PC-9 (cell line): ENCODE measurements around the gene TMEM207. TPM values are rescaled to one million over a fixed set of nuclear protein-coding genes. Genes with fewer than 3 reads are reported as not detected.

Experiments
- BruUV-seq: library from RNA; stranded (reverse); fragments of 400-500 nt; replicated peaks from 2 replicates; lab custom pipeline; 2021; lab: Mats Ljungman, UMichigan
- CTCF ChIA-PET: fragments of 300-600 bp; sonication (Branson Sonifier 250); formaldehyde crosslinking; loops from one replicate; lab custom pipeline; 2022; ENCODE audit warnings: antibody characterized with exemption; lab: Charles Lee
- POLR2A ChIA-PET: fragments of 300-600 bp; sonication (Branson Sonifier 250); formaldehyde crosslinking; loops from one replicate; lab custom pipeline; 2022; ENCODE audit warnings: antibody characterized with exemption; ENCODE audit not compliant: unreplicated experiment; lab: Charles Lee
- DNase-seq, 2 experiments: peaks; one replicate each; pipeline versions ENCODE4 v3.0.0 to v3.0.0-alpha.2; 2015 to 2022; ENCODE audit warnings: mixed read lengths in 1 of 2
- H2AFZ ChIP-seq: fragments of 200-600 bp; sonication (generic); 2 replicates; pipeline ENCODE4 v1.8.1; 2017; ENCODE audit warnings: antibody characterized with exemption
- H3F3A ChIP-seq: fragments of 200-600 bp; sonication (generic); 2 replicates; pipeline ENCODE4 v1.8.1; 2017; ENCODE audit warnings: antibody characterized with exemption, mild to moderate bottlenecking, low read depth; ENCODE audit not compliant: insufficient read depth
- H3K27ac ChIP-seq: fragments of 200-600 bp; sonication (generic); 2 replicates; pipeline ENCODE4 v1.6.1; 2016; ENCODE audit warnings: mixed run types
- H3K27me3 ChIP-seq: fragments of 200-600 bp; sonication (generic); 2 replicates; pipeline ENCODE4 v1.6.1; 2016; ENCODE audit warnings: low read depth, mixed run types; ENCODE audit not compliant: insufficient read depth
- H3K36me3 ChIP-seq: fragments of 200-600 bp; sonication (generic); 2 replicates; pipeline ENCODE4 v1.6.1; 2016; ENCODE audit warnings: low read depth, mixed run types
- H3K4me1 ChIP-seq: fragments of 200-600 bp; sonication (generic); replicated peaks from 2 replicates; pipeline ENCODE4 v1.6.1; 2016; ENCODE audit warnings: mixed run types; ENCODE audit not compliant: insufficient read depth
- H3K4me2 ChIP-seq: fragments of 200-600 bp; sonication (generic); 2 replicates; pipeline ENCODE4 v1.6.1; 2017; ENCODE audit warnings: mixed run types
- H3K4me3 ChIP-seq: fragments of 200-600 bp; sonication (generic); 2 replicates; pipeline ENCODE4 v1.6.1; 2016; ENCODE audit warnings: mixed run types
- H3K79me2 ChIP-seq: fragments of 200-600 bp; sonication (generic); 2 replicates; pipeline ENCODE4 v1.6.1; 2017; ENCODE audit warnings: low read depth, mixed run types
- H3K9me2 ChIP-seq: fragments of 200-600 bp; sonication (generic); 2 replicates; pipeline ENCODE4 v1.8.1; 2017; ENCODE audit warnings: mild to moderate bottlenecking; ENCODE audit not compliant: insufficient read depth
- H3K9me3 ChIP-seq: fragments of 200-600 bp; sonication (generic); 2 replicates; pipeline ENCODE4 v1.8.1; 2016; ENCODE audit warnings: low read depth; ENCODE audit not compliant: insufficient read depth
- H4K20me1 ChIP-seq: fragments of 200-600 bp; sonication (generic); 2 replicates; pipeline ENCODE4 v1.8.1; 2017; ENCODE audit not compliant: insufficient read depth
- CTCF ChIP-seq: fragments of 200-600 bp; sonication (generic); conservative IDR thresholded peaks from 2 replicates; pipeline ENCODE4 v1.6.1; 2017; ENCODE audit warnings: mixed run types, antibody characterized with exemption, mild to moderate bottlenecking, moderate library complexity
- EZH2 ChIP-seq: fragments of 200-600 bp; sonication (generic); IDR thresholded peaks from 2 replicates; pipeline ENCODE4 v1.8.0; 2017; ENCODE audit warnings: antibody characterized with exemption, low read depth
- intact Hi-C: fragments of 100-400 bp; cut with micrococcal nuclease; formaldehyde crosslinking; loops from one replicate; pipeline ENCODE4 v1.10.0; 2022; ENCODE audit not compliant: unreplicated experiment
- total RNA-seq: library from RNA; stranded (reverse); gene quantifications from 2 replicates; pipeline ENCODE4 v1.2.3, GENCODE V29; 2021

Gene TMEM207
- total RNA-seq, 1 experiment from 2014 or later: not detected

- no peaks in the 10 kb centered on the region for H3K9me2 ChIP-seq
- POLR2A ChIA-PET: interaction anchor here (0.6 kb wide), 1 partner anchor 40 kb away, joined by 6 read pairs; no protein-coding TSS in a partner anchor
- peaks cover 8% of the 10 kb centered on the region for H3K9me3 ChIP-seq
- H3K4me3 ChIP-seq: no peak overlapping the region
- no peak overlapping the region for H3K4me2 ChIP-seq
- peaks cover 52% of the 10 kb centered on the region for H3K4me1 ChIP-seq
- no peaks in the 10 kb centered on the region for H3K79me2 ChIP-seq
- TF ChIP-seq CTCF: peak; percentile 49; the same call in 1 of the 2 replicates
- TF ChIP-seq EZH2: no peak
- DNase-seq: peak; percentile 64 to 67
- intact Hi-C loops: loop anchor here (1.0 to 10.0 kb wide), 12 partner anchors 39 to 667 kb away; partner anchors contain the start of gene CLDN1
- no peaks in the 10 kb centered on the region for H3K27me3 ChIP-seq
- CTCF ChIA-PET: interaction anchor here (0.6 to 1.6 kb wide), 11 partner anchors 11 to 423 kb away, joined by 3 to 18 read pairs (median 4); partner anchors contain the start of genes CLDN1 and P3H2
- BruUV-seq: no TSS peak
- peak overlapping the region; percentile 96; the same call in 1 of the 2 replicates for H3K27ac ChIP-seq
- no peaks in the 10 kb centered on the region for H3K36me3 ChIP-seq
- H4K20me1 ChIP-seq: no peaks in the 10 kb centered on the region
- peaks cover 33% of the 10 kb centered on the region for H3F3A ChIP-seq
- no peak overlapping the region for H2AFZ ChIP-seq
These were observed 65.4 kb downstream of the TMEM207 start for GRCh38 chr3:190384309-190384756.

- ChIA-PET CTCF (no interaction called here), POLR2A (no interaction called here)
- intact Hi-C loops: loop anchor here (10.0 kb wide), 1 partner anchor 367 kb away; no protein-coding TSS in a partner anchor
- Histone ChIP-seq H2AFZ (no peak overlapping the region; the same call in 1 of the 2 replicates), H3K27ac (peak overlapping the region; percentile 44), H4K20me1 (no peaks in the 10 kb centered on the region), H3K27me3 (no peaks in the 10 kb centered on the region), H3K9me2 (no peaks in the 10 kb centered on the region), H3K79me2 (no peaks in the 10 kb centered on the region), H3K4me2 (peak overlapping the region; percentile 5; the same call in 1 of the 2 replicates), H3K9me3 (peaks cover 11% of the 10 kb centered on the region), H3K36me3 (no peaks in the 10 kb centered on the region), H3K4me1 (peaks cover 54% of the 10 kb centered on the region), H3F3A (peaks cover 34% of the 10 kb centered on the region), H3K4me3 (no peak overlapping the region)
- BruUV-seq: no TSS peak
- TF ChIP-seq EZH2: no peak
- no peak for TF ChIP-seq CTCF
- peak in 1 of 2 experiments; percentile 83 for DNase-seq
These were observed 67.6 kb downstream of the TMEM207 start for GRCh38 chr3:190382082-190382481.

GRCh38 chr3:190381441-190381840, 68.3 kb downstream of the TMEM207 start:
- no peak overlapping the region; the same call in 1 of the 2 replicates for H3K4me2 ChIP-seq
- ChIA-PET POLR2A (no interaction called here), CTCF (no interaction called here)
- no peaks in the 10 kb centered on the region for H3K9me2 ChIP-seq
- intact Hi-C loops: loop anchor here (10.0 kb wide), 1 partner anchor 367 kb away; no protein-coding TSS in a partner anchor
- peaks cover 47% of the 10 kb centered on the region for H3K4me1 ChIP-seq
- DNase-seq: no peak
- H3K9me3 ChIP-seq: peaks cover 11% of the 10 kb centered on the region
- no peaks in the 10 kb centered on the region for H4K20me1 ChIP-seq
- no peaks in the 10 kb centered on the region for H3K36me3 ChIP-seq
- H3F3A ChIP-seq: peaks cover 28% of the 10 kb centered on the region
- no peak overlapping the region for H3K4me3 ChIP-seq
- BruUV-seq: no TSS peak
- no peaks in the 10 kb centered on the region for H3K27me3 ChIP-seq
- H2AFZ ChIP-seq: peak overlapping the region; percentile 40; the same call in 1 of the 2 replicates
- peak overlapping the region; percentile 44 for H3K27ac ChIP-seq
- TF ChIP-seq EZH2: no peak
- TF ChIP-seq CTCF: no peak
- no peaks in the 10 kb centered on the region for H3K79me2 ChIP-seq
